HepG2 (cell line): ENCODE results near the gene NAALADL1. TPM values are rescaled to one million over a fixed set of nuclear protein-coding genes. Genes with fewer than 3 reads are reported as not detected.

Source experiments
- ARID2 ChIP-seq: sonication (generic); formaldehyde crosslinking; IDR thresholded peaks from 2 replicates; pipeline ENCODE4 v1.8.1; 2022; ENCODE audit warnings: mild to moderate bottlenecking, missing genetic modification reagents, borderline replicate concordance
- ARID4A ChIP-seq: sonication (generic); formaldehyde crosslinking; IDR thresholded peaks from 2 replicates; pipeline ENCODE4 v1.5.0; 2020; ENCODE audit warnings: mild to moderate bottlenecking, missing genetic modification reagents, borderline replicate concordance
- ERF ChIP-seq: IDR thresholded peaks from 2 replicates; pipeline ENCODE4 v1.6.1; 2018; ENCODE audit warnings: missing biosample characterization, missing genetic modification reagents
- HOXA5 ChIP-seq: sonication (generic); formaldehyde crosslinking; IDR thresholded peaks from 2 replicates; pipeline ENCODE4 v1.4.0; 2020; ENCODE audit warnings: missing genetic modification reagents
- KAT2B ChIP-seq: fragments of 150-350 bp; IDR thresholded peaks from 2 replicates; pipeline ENCODE4 v1.6.1; 2014; ENCODE audit warnings: low read depth, low read length, borderline replicate concordance
- SOX6 ChIP-seq, 2 experiments: fragments of 450-650 bp in 1 of 2; sonication (generic) in 1 of 2; formaldehyde crosslinking in 1 of 2; IDR thresholded peaks; 2 replicates each; pipeline versions ENCODE4 v1.4.0 to v1.6.1; 2017 to 2020; ENCODE audit warnings: antibody characterized with exemption in 1 of 2, mild to moderate bottlenecking in 1 of 2, missing genetic modification reagents in 1 of 2
- ZNF362 ChIP-seq: sonication (generic); formaldehyde crosslinking; IDR thresholded peaks from 2 replicates; pipeline ENCODE4 v1.4.0; 2020; ENCODE audit warnings: missing genetic modification reagents, mild to moderate bottlenecking, borderline replicate concordance
- ZNF460 ChIP-seq: sonication (generic); formaldehyde crosslinking; IDR thresholded peaks from 2 replicates; pipeline ENCODE4 v1.5.1; 2020; ENCODE audit warnings: missing genetic modification reagents, mild to moderate bottlenecking, borderline replicate concordance
- ZNF501 ChIP-seq: sonication (generic); formaldehyde crosslinking; IDR thresholded peaks from 2 replicates; pipeline ENCODE4 v1.5.1; 2020; ENCODE audit warnings: mild to moderate bottlenecking, moderate library complexity, missing genetic modification reagents
- ZNF646 ChIP-seq: sonication (generic); formaldehyde crosslinking; IDR thresholded peaks from 2 replicates; pipeline ENCODE4 v1.9.0; 2021; ENCODE audit warnings: mild to moderate bottlenecking, missing genetic modification reagents
- polyA plus RNA-seq, 8 experiments: library from polyadenylated mRNA; depleted of rRNA in 3 of 8; stranded (reverse) in 7 of 8; unstranded in 1 of 8; fragments of >200 nt; fragmentation: Illumina TruSeq in 4 of 8; extraction: Trizol in 4 of 8; gene quantifications; 2 replicates each; pipeline versions ENCODE4 v1.2.1 to v1.2.3, GENCODE V29; 2011 to 2016; ENCODE audit warnings: low read depth in 4 of 8, missing spikeins in 1 of 8, mixed read lengths in 1 of 8; ENCODE audit not compliant: insufficient read depth in 1 of 8
- total RNA-seq, 5 experiments: library from RNA; depleted of rRNA; stranded (reverse); fragments of >200 nt; fragmentation: Illumina TruSeq; extraction: Trizol; gene quantifications; 2 replicates each; pipeline ENCODE4 v1.2.3, GENCODE V29; 2016; ENCODE audit warnings: low read depth in 1 of 5
- TF ChIP-seq, protein P1 (sequence below): sonication (generic); formaldehyde crosslinking; IDR thresholded peaks from 2 replicates; pipeline ENCODE4 v1.5.1; 2020; ENCODE audit warnings: mild to moderate bottlenecking, missing genetic modification reagents, moderate library complexity

The NAALADL1 gene
- total and polyA plus RNA-seq, 2 of the 13 experiments (the other 11 are each of a cell fraction or from before 2014, with no cell fraction given), result 9.3 to 33.9 TPM

GRCh38 chr11:65019824-65020223 lies 38.5 kb downstream of the NAALADL1 start (continued):
- no peak for TF ChIP-seq ZNF460 (CRISPR knock-in tag)
- TF ChIP-seq ZNF646, result no peak
- TF ChIP-seq HOXA5 (CRISPR knock-in tag), result no peak
- no peak for TF ChIP-seq ZNF362 (CRISPR knock-in tag)
- 0 out of 2 replicates have a peak, but pooled peaks have one; percentile 64 for TF ChIP-seq ARID4A
- TF ChIP-seq ZNF501 (CRISPR knock-in tag), result no peak
- TF ChIP-seq SOX6 (IDR thresholded peaks at IDR 0.05), result no peak
- TF ChIP-seq SOX6 (CRISPR knock-in tag; IDR thresholded peaks at IDR 0.05), result 0 out of 2 replicates have a peak, but pooled peaks have one; percentile 24
- TF ChIP-seq, protein P1, sequence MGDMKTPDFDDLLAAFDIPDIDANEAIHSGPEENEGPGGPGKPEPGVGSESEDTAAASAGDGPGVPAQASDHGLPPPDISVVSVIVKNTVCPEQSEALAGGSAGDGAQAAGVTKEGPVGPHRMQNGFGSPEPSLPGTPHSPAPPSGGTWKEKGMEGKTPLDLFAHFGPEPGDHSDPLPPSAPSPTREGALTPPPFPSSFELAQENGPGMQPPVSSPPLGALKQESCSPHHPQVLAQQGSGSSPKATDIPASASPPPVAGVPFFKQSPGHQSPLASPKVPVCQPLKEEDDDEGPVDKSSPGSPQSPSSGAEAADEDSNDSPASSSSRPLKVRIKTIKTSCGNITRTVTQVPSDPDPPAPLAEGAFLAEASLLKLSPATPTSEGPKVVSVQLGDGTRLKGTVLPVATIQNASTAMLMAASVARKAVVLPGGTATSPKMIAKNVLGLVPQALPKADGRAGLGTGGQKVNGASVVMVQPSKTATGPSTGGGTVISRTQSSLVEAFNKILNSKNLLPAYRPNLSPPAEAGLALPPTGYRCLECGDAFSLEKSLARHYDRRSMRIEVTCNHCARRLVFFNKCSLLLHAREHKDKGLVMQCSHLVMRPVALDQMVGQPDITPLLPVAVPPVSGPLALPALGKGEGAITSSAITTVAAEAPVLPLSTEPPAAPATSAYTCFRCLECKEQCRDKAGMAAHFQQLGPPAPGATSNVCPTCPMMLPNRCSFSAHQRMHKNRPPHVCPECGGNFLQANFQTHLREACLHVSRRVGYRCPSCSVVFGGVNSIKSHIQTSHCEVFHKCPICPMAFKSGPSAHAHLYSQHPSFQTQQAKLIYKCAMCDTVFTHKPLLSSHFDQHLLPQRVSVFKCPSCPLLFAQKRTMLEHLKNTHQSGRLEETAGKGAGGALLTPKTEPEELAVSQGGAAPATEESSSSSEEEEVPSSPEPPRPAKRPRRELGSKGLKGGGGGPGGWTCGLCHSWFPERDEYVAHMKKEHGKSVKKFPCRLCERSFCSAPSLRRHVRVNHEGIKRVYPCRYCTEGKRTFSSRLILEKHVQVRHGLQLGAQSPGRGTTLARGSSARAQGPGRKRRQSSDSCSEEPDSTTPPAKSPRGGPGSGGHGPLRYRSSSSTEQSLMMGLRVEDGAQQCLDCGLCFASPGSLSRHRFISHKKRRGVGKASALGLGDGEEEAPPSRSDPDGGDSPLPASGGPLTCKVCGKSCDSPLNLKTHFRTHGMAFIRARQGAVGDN (CRISPR knock-in tag), result peak; percentile 68
- TF ChIP-seq KAT2B, result no peak
- TF ChIP-seq ARID2, result no peak
- TF ChIP-seq ERF, result 0 out of 2 replicates have a peak, but pooled peaks have one; percentile 38
